HepG2 (cell line): Measurements from ENCODE around the gene STK40. TPM values are rescaled to one million over a fixed set of nuclear protein-coding genes. Genes with fewer than 3 reads are reported as not detected.
A peak's percentile ranks its signal among the peaks of the same experiment; 100 is the strongest.

Source experiments
- ARNT2 ChIP-seq: sonication (generic); formaldehyde crosslinking; IDR thresholded peaks from 2 replicates; pipeline ENCODE4 v1.8.0; 2022; ENCODE audit warnings: mild to moderate bottlenecking, low read depth, missing genetic modification reagents, moderate library complexity
- BHLHE40 ChIP-seq: IDR thresholded peaks from 2 replicates; pipeline ENCODE4 v1.6.1; 2011; ENCODE audit warnings: low read length, improper control_type of control experiment
- EED ChIP-seq: sonication (generic); formaldehyde crosslinking; IDR thresholded peaks from 2 replicates; pipeline ENCODE4 v1.5.0; 2020; ENCODE audit warnings: mild to moderate bottlenecking, missing genetic modification reagents
- LCORL ChIP-seq, 2 experiments: fragments of 450-650 bp in 1 of 2; sonication (generic) in 1 of 2; formaldehyde crosslinking in 1 of 2; IDR thresholded peaks; 2 replicates each; pipeline versions ENCODE4 v1.5.0 to v1.6.1; 2017 to 2020; ENCODE audit warnings: antibody characterized with exemption in 1 of 2, missing genetic modification reagents in 1 of 2
- MAZ ChIP-seq, 2 experiments: sonication (generic) in 1 of 2; formaldehyde crosslinking in 1 of 2; IDR thresholded peaks; 2 replicates each; pipeline versions ENCODE4 v1.5.0 to v1.6.1; 2012 to 2020; ENCODE audit warnings: low read depth in 2 of 2, mild to moderate bottlenecking in 2 of 2, borderline replicate concordance in 1 of 2, improper control_type of control experiment in 1 of 2, low read length in 1 of 2, missing genetic modification reagents in 1 of 2, moderate library complexity in 1 of 2
- NR1H2 ChIP-seq: sonication (generic); formaldehyde crosslinking; IDR thresholded peaks from 2 replicates; pipeline ENCODE4 v1.8.1; 2022; ENCODE audit warnings: low read depth, missing genetic modification reagents, borderline replicate concordance
- NR2F6 ChIP-seq, 2 experiments: IDR thresholded peaks; 2 replicates each; pipeline ENCODE4 v1.6.1; 2016; ENCODE audit warnings: antibody characterized with exemption in 1 of 2, mild to moderate bottlenecking in 1 of 2
- SP140L ChIP-seq: sonication (generic); formaldehyde crosslinking; IDR thresholded peaks from 2 replicates; pipeline ENCODE4 v1.4.0; 2020; ENCODE audit warnings: missing genetic modification reagents, borderline replicate concordance
- SRSF9 ChIP-seq: fragments of 200-400 bp; formaldehyde crosslinking; IDR thresholded peaks from 2 replicates; pipeline ENCODE4 v1.6.1; 2018; ENCODE audit warnings: borderline replicate concordance, mild to moderate bottlenecking, low read depth, low read length; ENCODE audit not compliant: insufficient read depth, poor library complexity, severe bottlenecking
- TBX3 ChIP-seq: fragments of 450-650 bp; IDR thresholded peaks from 2 replicates; pipeline ENCODE4 v1.6.1; 2017; ENCODE audit warnings: antibody characterized with exemption, mild to moderate bottlenecking, inconsistent platforms, borderline replicate concordance
- ZFYVE20 ChIP-seq: sonication (generic); formaldehyde crosslinking; IDR thresholded peaks from 2 replicates; pipeline ENCODE4 v1.8.0; 2023; ENCODE audit warnings: low read depth, mild to moderate bottlenecking, moderate library complexity, missing genetic modification reagents, borderline replicate concordance
- ZNF180 ChIP-seq: sonication (generic); formaldehyde crosslinking; IDR thresholded peaks from 2 replicates; pipeline ENCODE4 v1.4.0; 2020; ENCODE audit warnings: low read depth, missing genetic modification reagents, borderline replicate concordance
- ZNF552 ChIP-seq: sonication (generic); formaldehyde crosslinking; IDR thresholded peaks from 2 replicates; pipeline ENCODE4 v1.9.0; 2022; ENCODE audit warnings: missing genetic modification reagents, mild to moderate bottlenecking, borderline replicate concordance
- polyA plus RNA-seq, 8 experiments: library from polyadenylated mRNA; depleted of rRNA in 3 of 8; stranded (reverse) in 7 of 8; unstranded in 1 of 8; fragments of >200 nt; fragmentation: Illumina TruSeq in 4 of 8; extraction: Trizol in 4 of 8; gene quantifications; 2 replicates each; pipeline versions ENCODE4 v1.2.1 to v1.2.3, GENCODE V29; 2011 to 2016; ENCODE audit warnings: low read depth in 4 of 8, missing spikeins in 1 of 8, mixed read lengths in 1 of 8; ENCODE audit not compliant: insufficient read depth in 1 of 8
- total RNA-seq, 5 experiments: library from RNA; depleted of rRNA; stranded (reverse); fragments of >200 nt; fragmentation: Illumina TruSeq; extraction: Trizol; gene quantifications; 2 replicates each; pipeline ENCODE4 v1.2.3, GENCODE V29; 2016; ENCODE audit warnings: low read depth in 1 of 5
- TF ChIP-seq, protein P1 (sequence below): sonication (generic); formaldehyde crosslinking; IDR thresholded peaks from 2 replicates; pipeline ENCODE4 v1.5.1; 2020; ENCODE audit warnings: mild to moderate bottlenecking, missing genetic modification reagents, borderline replicate concordance
- TF ChIP-seq, protein P2 (sequence below): sonication (generic); formaldehyde crosslinking; IDR thresholded peaks from 2 replicates; pipeline ENCODE4 v1.5.0; 2020; ENCODE audit warnings: missing genetic modification reagents, mild to moderate bottlenecking, borderline replicate concordance
- TF ChIP-seq, protein P3 (sequence below): sonication (generic); formaldehyde crosslinking; IDR thresholded peaks from 2 replicates; pipeline ENCODE4 v1.5.1; 2020; ENCODE audit warnings: mild to moderate bottlenecking, missing genetic modification reagents, borderline replicate concordance
- TF ChIP-seq, protein P4 (sequence below): sonication (generic); formaldehyde crosslinking; IDR thresholded peaks from 2 replicates; pipeline ENCODE4 v1.8.0; 2023; ENCODE audit warnings: mild to moderate bottlenecking, missing genetic modification reagents

Gene STK40
- total and polyA plus RNA-seq, 2 of the 13 experiments (the other 11 are each of a cell fraction or from before 2014, with no cell fraction given): 33.8 to 35.1 TPM

DNA sequence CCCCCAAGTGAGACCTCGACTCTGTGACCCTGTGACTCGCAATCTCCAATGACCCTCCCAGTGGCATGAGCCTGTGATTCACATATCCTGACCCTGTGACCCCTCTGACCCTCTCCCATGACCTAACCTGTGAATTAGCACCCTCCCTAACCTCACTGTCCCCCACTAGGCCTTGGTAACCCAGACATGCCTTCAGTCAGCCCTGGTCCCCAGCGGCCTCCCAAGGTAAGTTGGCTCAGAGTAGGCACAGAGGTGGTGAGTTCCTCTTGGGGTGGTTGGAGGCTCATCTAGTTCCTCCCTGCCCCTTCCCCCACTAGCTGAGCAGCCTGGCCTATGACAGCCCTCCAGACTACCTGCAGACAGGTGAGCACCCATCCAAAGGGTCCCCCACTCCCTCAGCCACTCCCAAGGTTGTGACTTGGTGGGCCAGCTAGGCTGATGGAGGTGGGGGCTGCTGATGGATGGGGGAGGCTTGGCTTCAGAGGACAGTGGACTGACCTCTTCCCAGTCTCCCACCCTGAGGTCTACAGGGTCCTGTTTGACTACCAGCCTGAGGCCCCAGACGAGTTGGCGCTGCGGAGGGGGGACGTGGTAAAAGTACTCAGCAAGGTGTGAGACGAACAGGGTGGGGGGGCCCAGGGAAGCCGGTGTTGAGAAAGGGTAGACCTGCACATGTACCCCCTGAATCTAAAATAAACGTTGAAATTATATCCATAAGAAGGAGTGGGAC is 78.0 kb downstream of the STK40 start (continued):
- TF ChIP-seq, protein P1, sequence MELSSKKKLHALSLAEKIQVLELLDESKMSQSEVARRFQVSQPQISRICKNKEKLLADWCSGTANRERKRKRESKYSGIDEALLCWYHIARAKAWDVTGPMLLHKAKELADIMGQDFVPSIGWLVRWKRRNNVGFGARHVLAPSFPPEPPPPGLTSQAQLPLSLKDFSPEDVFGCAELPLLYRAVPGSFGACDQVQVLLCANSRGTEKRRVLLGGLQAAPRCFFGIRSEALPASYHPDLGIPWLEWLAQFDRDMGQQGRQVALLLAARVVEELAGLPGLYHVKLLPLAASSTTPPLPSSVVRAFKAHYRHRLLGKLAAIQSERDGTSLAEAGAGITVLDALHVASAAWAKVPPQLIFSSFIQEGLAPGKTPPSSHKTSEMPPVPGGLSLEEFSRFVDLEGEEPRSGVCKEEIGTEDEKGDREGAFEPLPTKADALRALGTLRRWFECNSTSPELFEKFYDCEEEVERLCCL: 0 out of 2 replicates have a peak, but pooled peaks have one; percentile 58
- TF ChIP-seq ARNT2 (CRISPR knock-in tag) (no peak), NR1H2 (CRISPR knock-in tag) (no peak), BHLHE40 (no peak), ZNF180 (CRISPR knock-in tag) (no peak), LCORL (IDR thresholded peaks at IDR 0.05) (no peak), LCORL (CRISPR knock-in tag; IDR thresholded peaks at IDR 0.05) (no peak), TBX3 (no peak), SP140L (CRISPR knock-in tag) (no peak), ZNF552 (CRISPR knock-in tag) (no peak), NR2F6 (IDR thresholded peaks at IDR 0.05) (peak; percentile 51), NR2F6 (CRISPR knock-in tag; IDR thresholded peaks at IDR 0.05) (0 out of 2 replicates have a peak, but pooled peaks have one; percentile 31), MAZ (IDR thresholded peaks at IDR 0.05; ENCODE audit: borderline replicate concordance, low read depth, low read length) (no peak), MAZ (CRISPR knock-in tag; IDR thresholded peaks at IDR 0.05; ENCODE audit: low read depth) (no peak), SRSF9 (no peak), EED (CRISPR knock-in tag) (no peak), ZFYVE20 (CRISPR knock-in tag) (no peak)
- TF ChIP-seq, protein P2, sequence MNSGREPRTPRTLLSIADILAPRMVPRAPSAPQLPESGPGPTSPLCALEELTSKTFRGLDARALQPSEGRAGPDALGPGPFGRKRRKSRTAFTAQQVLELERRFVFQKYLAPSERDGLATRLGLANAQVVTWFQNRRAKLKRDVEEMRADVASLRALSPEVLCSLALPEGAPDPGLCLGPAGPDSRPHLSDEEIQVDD (CRISPR knock-in tag): no peak
- TF ChIP-seq, protein P3, sequence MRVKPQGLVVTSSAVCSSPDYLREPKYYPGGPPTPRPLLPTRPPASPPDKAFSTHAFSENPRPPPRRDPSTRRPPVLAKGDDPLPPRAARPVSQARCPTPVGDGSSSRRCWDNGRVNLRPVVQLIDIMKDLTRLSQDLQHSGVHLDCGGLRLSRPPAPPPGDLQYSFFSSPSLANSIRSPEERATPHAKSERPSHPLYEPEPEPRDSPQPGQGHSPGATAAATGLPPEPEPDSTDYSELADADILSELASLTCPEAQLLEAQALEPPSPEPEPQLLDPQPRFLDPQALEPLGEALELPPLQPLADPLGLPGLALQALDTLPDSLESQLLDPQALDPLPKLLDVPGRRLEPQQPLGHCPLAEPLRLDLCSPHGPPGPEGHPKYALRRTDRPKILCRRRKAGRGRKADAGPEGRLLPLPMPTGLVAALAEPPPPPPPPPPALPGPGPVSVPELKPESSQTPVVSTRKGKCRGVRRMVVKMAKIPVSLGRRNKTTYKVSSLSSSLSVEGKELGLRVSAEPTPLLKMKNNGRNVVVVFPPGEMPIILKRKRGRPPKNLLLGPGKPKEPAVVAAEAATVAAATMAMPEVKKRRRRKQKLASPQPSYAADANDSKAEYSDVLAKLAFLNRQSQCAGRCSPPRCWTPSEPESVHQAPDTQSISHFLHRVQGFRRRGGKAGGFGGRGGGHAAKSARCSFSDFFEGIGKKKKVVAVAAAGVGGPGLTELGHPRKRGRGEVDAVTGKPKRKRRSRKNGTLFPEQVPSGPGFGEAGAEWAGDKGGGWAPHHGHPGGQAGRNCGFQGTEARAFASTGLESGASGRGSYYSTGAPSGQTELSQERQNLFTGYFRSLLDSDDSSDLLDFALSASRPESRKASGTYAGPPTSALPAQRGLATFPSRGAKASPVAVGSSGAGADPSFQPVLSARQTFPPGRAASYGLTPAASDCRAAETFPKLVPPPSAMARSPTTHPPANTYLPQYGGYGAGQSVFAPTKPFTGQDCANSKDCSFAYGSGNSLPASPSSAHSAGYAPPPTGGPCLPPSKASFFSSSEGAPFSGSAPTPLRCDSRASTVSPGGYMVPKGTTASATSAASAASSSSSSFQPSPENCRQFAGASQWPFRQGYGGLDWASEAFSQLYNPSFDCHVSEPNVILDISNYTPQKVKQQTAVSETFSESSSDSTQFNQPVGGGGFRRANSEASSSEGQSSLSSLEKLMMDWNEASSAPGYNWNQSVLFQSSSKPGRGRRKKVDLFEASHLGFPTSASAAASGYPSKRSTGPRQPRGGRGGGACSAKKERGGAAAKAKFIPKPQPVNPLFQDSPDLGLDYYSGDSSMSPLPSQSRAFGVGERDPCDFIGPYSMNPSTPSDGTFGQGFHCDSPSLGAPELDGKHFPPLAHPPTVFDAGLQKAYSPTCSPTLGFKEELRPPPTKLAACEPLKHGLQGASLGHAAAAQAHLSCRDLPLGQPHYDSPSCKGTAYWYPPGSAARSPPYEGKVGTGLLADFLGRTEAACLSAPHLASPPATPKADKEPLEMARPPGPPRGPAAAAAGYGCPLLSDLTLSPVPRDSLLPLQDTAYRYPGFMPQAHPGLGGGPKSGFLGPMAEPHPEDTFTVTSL (CRISPR knock-in tag): 0 out of 2 replicates have a peak, but pooled peaks have one; percentile 5
- TF ChIP-seq, protein P4, sequence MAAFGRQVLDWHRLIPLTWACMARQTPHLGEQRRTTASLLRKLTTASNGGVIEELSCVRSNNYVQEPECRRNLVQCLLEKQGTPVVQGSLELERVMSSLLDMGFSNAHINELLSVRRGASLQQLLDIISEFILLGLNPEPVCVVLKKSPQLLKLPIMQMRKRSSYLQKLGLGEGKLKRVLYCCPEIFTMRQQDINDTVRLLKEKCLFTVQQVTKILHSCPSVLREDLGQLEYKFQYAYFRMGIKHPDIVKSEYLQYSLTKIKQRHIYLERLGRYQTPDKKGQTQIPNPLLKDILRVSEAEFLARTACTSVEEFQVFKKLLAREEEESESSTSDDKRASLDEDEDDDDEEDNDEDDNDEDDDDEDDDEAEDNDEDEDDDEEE (CRISPR knock-in tag): no peak
